ENCODE data around the gene TENM4. TPM values are rescaled to one million over a fixed set of nuclear protein-coding genes. Genes with fewer than 3 reads are reported as not detected.

Gene TENM4
- total and polyA plus RNA-seq, 2 of the 8 experiments (the other 6 are each of a cell fraction or from before 2014, with no cell fraction given), result 3.5 to 7.2 TPM

GRCh38 chr11:78762105-78762504 lies 678.7 kb downstream of the TENM4 start:
- Histone ChIP-seq H3K4me1 (replicated peaks in 1 of 4; ENCODE audit: control insufficient read depth in 3 of 4, insufficient read depth in 4 of 4, low read length in 3 of 4) (no peaks in the 10 kb centered on the region), H3K4ac (replicated peaks; ENCODE audit: insufficient read length, low read depth, low read length) (no peak overlapping the region), H3K27me3 (replicated peaks in 1 of 4; ENCODE audit: control insufficient read depth in 3 of 4, extremely low read depth in 1 of 4, insufficient read depth in 3 of 4, low read length in 3 of 4) (no peaks in the 10 kb centered on the region), H2AK5ac (ENCODE audit: low read depth, low read length) (no peak overlapping the region), H3K9me3 (ENCODE audit: insufficient read depth in 2 of 2, low read depth in 1 of 2, low read length in 1 of 2) (no peaks in the 10 kb centered on the region), H3K4me2 (ENCODE audit: insufficient read depth in 1 of 2, low read depth in 2 of 2, low read length in 2 of 2) (no peak overlapping the region), H3K18ac (ENCODE audit: extremely low read depth, low read length) (no peak overlapping the region), H4K5ac (ENCODE audit: insufficient read length, low read depth, low read length) (no peak overlapping the region), H2BK12ac (ENCODE audit: low read depth, low read length) (no peak overlapping the region), H3K36me3 (ENCODE audit: control insufficient read depth in 2 of 4, insufficient read depth in 4 of 4, low read length in 3 of 4) (no peaks in the 10 kb centered on the region), H2BK120ac (replicated peaks; ENCODE audit: low read depth, low read length) (no peak overlapping the region), H2AFZ (ENCODE audit: low read length) (no peak overlapping the region), H4K8ac (ENCODE audit: extremely low read depth, insufficient read depth, low read length) (no peak overlapping the region), H3K9ac (replicated peaks in 1 of 4; ENCODE audit: extremely low read depth in 1 of 4, low read depth in 3 of 4, low read length in 3 of 4) (no peak overlapping the region), H3K14ac (ENCODE audit: insufficient read length) (no peak overlapping the region), H3K23me2 (ENCODE audit: low read depth, low read length) (no peaks in the 10 kb centered on the region), H3K79me2 (ENCODE audit: control insufficient read depth in 1 of 2, insufficient read depth in 2 of 2, low read length in 2 of 2) (no peaks in the 10 kb centered on the region), H4K20me1 (replicated peaks in 1 of 2; ENCODE audit: control insufficient read depth in 1 of 2, insufficient read depth in 2 of 2, low read length in 2 of 2) (no peaks in the 10 kb centered on the region), H3K23ac (ENCODE audit: insufficient read length) (no peak overlapping the region), H3K4me3 (ENCODE audit: extremely low read depth in 1 of 4, insufficient read depth in 2 of 4, low read depth in 3 of 4, low read length in 4 of 4) (no peak overlapping the region), H3K56ac (replicated peaks; ENCODE audit: insufficient read length, low read depth, low read length) (no peak overlapping the region), H3K27ac (ENCODE audit: low read depth, low read length) (no peak overlapping the region), H2BK5ac (ENCODE audit: low read depth, low read length) (no peak overlapping the region), H3K79me1 (ENCODE audit: low read depth, low read length) (no peaks in the 10 kb centered on the region), H4K91ac (replicated peaks; ENCODE audit: insufficient read length, low read length) (no peak overlapping the region), H2BK15ac (ENCODE audit: low read length) (no peak overlapping the region), H2BK20ac (ENCODE audit: low read length) (no peak overlapping the region)
- POLR2A ChIA-PET (ENCODE audit: partially characterized antibody), result no interaction called here
- FAIRE-seq (no peak), DNase-seq (ENCODE audit: low read depth in 1 of 2, low spot score in 2 of 2) (no peak)
- CTCF ChIA-PET (ENCODE audit: partially characterized antibody), result interaction anchor here (1.0 to 4.7 kb wide), 2 partner anchors 36 to 116 kb away, joined by 4 to 11 read pairs; no protein-coding TSS in a partner anchor
- TF ChIP-seq YY1 (IDR thresholded peaks at IDR 0.05; ENCODE audit: low read depth, low read length) (no peak), RFX5 (IDR thresholded peaks at IDR 0.05; ENCODE audit: borderline replicate concordance, low read depth, low read length) (no peak), HDAC6 (IDR thresholded peaks at IDR 0.05; ENCODE audit: low read depth, low read length) (no peak)
- WGBS, 2 experiments (ENCODE audit: extremely low coverage in 1 of 2, insufficient coverage in 1 of 2, insufficient read length in 1 of 2, insufficient replicate concordance in 2 of 2, low coverage in 1 of 2, low lambda C conversion rate in 2 of 2, missing lambda C conversion rate in 1 of 2), result 70% methylated on average over 3 of the region's 3 CpGs; no CpG with 5 or more reads in 1 of the 2 experiments
